Measurements from ENCODE around the gene MYO18A.

The MYO18A gene

DNA sequence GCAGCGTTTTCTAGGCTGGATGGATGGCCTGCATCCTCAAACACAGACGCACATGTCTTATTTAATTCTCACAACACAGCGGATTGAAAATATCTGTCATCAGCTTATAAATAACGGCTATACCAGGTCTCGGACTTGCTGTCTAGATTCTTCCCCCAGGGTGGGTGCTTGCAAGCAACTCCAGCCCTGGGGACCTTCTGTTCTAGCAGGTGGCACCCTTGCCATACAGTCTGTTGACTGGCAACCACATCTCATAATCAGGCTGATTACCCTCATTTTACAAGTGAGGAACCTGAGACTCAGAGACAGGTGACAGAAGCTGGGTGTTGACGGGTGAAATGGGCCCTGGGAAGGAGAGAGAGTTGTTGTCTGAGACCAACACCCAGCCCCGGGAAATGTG, 158.1 kb downstream of the MYO18A start:
- no peak for DNase-seq (ENCODE audit: low read depth)
- TF ChIP-seq, protein P1, sequence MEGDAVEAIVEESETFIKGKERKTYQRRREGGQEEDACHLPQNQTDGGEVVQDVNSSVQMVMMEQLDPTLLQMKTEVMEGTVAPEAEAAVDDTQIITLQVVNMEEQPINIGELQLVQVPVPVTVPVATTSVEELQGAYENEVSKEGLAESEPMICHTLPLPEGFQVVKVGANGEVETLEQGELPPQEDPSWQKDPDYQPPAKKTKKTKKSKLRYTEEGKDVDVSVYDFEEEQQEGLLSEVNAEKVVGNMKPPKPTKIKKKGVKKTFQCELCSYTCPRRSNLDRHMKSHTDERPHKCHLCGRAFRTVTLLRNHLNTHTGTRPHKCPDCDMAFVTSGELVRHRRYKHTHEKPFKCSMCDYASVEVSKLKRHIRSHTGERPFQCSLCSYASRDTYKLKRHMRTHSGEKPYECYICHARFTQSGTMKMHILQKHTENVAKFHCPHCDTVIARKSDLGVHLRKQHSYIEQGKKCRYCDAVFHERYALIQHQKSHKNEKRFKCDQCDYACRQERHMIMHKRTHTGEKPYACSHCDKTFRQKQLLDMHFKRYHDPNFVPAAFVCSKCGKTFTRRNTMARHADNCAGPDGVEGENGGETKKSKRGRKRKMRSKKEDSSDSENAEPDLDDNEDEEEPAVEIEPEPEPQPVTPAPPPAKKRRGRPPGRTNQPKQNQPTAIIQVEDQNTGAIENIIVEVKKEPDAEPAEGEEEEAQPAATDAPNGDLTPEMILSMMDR (IDR thresholded peaks at IDR 0.05; ENCODE audit: control insufficient read depth, extremely low read depth, insufficient read depth) = no peak

DNA sequence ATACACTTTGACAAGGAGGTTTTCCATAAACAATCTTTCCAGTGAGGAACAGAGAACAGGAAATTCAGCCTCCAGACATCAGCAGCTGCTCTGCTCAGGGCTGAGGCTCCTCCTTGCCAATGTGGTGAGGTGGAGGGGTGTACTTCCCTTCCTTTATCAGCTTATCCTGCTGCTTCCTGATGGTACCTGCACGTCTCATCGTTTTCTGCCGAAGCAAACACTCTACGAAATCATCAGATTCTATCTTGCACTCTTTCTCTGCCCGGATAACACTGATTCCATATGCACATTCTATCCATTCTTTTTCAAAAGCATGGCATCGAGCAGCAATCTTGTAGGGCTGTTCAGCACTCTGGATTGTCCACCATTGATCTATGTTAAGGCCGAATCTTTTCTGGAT, 159.0 kb downstream of the MYO18A start:
- no peak for DNase-seq (ENCODE audit: low read depth)
- TF ChIP-seq, protein P1 (IDR thresholded peaks at IDR 0.05; ENCODE audit: control insufficient read depth, extremely low read depth, insufficient read depth) = no peak
- no peak overlapping the region for H3K4me3 ChIP-seq (ENCODE audit: low read depth, low read length)

More for the DNA sequence above, 158.1 kb downstream of the MYO18A start:
- no peak overlapping the region for H3K4me3 ChIP-seq (ENCODE audit: low read depth, low read length)

Data from LNCaP clone FGC (cell line).